HG03439 (cell line): ENCODE results near the gene OR4F6.
"Not testable (repeated sequence)": the region's sequence is repeated elsewhere in the genome, so short reads cannot be mapped to it uniquely, and the experiment has no call there.

Experiments
- ATAC-seq: cut with Tn5 transposase; IDR thresholded peaks from one replicate; pipeline ENCODE4 v1.9.1; 2021; ENCODE audit warnings: mild to moderate bottlenecking, moderate library complexity; ENCODE audit not compliant: unreplicated experiment

OR4F6 gene

DNA sequence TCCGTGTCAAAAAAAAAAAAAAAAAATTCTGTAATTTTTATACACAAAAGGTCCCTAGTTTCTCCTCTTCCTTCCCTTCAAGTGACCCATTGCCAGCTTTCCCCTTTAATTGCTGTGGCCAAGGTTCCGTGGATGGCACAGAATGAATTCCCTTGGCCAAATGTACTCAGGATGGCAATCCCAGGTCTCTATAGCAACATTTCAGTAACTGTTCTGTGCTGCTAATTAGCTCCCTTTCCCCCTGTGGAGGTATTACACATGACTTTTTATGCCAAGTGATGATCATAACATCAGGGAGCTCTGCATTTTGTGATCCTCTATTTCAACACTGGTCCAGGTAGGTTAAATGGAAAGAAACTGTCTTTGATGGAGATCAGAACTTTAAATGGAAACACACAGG is at the start of gene OR4F6:
OR4F6 (plus strand) TSS at position 301 of the 400 bp plus-strand sequence. CDS start 2,211 bp downstream, outside the sequence.
- no peak for ATAC-seq

DNA sequence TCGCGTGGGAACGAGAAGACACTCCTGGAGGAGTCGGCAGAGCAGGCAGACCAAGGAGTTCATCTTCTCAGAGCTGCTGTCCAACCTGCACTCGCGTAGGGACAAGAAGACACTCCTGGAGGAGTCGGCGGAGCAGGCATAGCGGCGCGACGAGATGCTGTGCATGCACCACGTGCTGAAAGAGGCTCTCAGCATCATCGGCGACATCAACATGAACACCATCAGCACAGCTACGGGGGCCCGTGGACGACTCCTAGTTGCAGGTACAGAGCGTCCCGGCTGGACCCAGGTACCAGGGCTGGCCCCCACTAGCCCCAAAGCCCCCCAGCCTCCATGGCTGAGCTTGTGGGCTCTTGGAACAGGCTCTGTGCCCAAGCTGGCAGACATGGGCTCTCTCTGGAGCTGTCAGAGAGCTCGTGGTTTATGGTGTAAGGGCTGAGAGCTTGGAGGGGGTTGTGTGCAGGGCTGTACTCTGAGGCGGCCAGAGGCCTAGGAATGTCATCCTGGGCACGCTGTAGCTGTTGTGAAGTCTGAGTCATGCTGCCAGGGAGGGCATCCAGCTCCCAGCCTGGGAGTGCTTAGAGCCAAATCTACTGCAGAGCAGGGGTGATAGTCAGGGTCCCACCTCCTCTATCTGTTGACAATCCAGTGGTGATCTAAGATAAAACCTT is 38.5 kb upstream of the OR4F6 start:
- not testable (repeated sequence) for ATAC-seq

DNA sequence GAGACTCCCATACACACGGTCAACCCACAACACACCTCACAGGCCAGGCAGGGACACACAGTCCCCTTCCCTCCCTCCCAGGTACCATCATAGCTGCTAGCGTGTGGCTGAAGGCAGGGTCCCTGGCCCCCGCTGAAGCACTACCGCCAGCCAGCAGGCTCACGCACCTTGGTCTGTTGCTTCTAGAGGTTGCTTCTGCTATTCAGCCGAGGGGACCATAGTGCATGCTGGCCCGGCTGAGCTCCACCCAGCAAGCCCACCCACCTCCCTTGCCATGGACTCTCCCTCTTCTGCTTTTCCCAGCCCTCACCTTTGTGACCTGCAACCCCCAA is 38.0 kb upstream of the OR4F6 start:
- not testable (repeated sequence) for ATAC-seq

DNA sequence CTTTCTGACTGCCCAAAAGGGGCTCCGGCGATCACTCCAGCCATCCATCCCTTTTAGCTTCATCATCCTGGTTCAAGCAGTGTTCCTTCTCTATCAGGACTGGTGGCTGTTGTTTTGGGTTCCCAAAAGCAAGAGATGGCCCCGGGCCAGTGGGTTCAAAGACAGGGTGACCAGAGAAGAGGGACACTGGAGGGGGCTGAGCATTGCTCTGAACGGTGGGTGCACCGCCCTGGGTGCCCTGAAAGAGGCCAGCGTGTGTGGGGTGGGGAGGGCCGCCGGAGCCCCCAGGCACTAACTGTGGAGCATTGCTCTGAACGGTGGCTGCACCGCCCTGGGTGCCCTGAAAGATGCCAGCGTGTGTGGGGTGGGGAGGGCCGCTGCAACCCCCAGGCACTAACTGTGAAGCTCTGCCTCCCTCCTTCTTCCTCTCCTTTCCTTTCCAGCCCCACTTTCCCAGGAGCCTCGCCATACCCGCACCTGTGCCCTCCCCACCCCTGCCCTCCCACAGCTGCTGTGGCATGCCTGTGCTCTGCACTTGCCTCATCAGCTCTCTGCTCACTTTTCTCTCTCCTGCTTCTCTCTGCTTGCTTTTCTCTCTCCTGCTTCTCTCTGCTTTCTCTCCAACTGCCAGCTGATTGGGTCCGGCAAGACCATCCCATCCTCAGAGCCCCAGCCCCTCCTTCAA is 37.4 kb upstream of the OR4F6 start:
- no peak for ATAC-seq

- not testable (repeated sequence) for ATAC-seq
These were observed 36.1 kb upstream of the OR4F6 start for GRCh38 chr15:101767083-101767640.

- no peak for ATAC-seq
These were observed 30.4 kb upstream of the OR4F6 start for GRCh38 chr15:101772921-101773320.

GRCh38 chr15:101773496-101774100 is 29.7 kb upstream of the OR4F6 start:
- ATAC-seq: no peak

DNA sequence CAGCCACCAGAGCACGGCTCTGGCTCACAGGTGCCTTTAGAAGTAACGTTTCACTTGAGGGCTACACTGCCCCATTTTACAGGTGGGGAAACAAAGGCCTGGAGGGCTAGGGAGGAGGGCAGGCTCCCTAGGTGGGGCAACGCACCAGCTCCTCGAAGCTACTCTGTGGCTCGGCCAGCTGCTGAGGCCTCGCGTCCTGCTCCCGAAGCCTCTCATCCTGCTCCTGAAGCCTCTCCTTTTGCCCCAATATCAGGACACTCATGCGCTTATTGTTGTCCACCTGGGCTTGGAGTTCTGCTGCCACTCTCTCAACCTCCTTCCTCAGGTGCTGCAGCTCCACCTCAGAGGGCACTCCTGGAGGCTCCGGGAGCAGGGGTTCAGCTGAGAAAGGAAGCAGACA is 28.2 kb upstream of the OR4F6 start:
- ATAC-seq: no peak

GRCh38 chr15:101778576-101778975 is 24.7 kb upstream of the OR4F6 start:
- ATAC-seq: not testable (repeated sequence)

GRCh38 chr15:101780225-101780624 is 23.1 kb upstream of the OR4F6 start:
- ATAC-seq: not testable (repeated sequence)

DNA sequence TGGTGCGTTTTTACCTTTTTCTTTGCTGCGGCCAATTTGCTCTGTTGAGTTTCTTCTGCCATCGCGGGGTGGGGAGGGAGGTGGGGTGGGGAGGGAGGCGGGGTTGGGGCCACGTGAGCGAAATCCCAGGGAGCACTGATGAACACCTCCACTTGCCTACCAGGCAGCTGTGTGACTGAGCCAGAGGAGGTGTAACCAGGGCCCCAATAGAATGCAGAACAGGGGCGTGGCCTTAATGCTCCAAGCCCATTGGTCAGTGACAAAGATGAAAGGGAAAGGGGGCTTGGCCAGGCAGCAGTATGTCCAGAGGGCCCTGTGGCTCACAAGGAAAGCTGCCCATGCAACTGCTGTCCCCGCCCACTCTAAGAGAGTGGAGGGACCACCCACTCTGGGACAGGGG is 21.4 kb upstream of the OR4F6 start:
- no peak for ATAC-seq

- no peak for ATAC-seq
These were observed 18.7 kb upstream of the OR4F6 start for GRCh38 chr15:101784644-101785043.

- ATAC-seq: not testable (repeated sequence)
These were observed 16.9 kb upstream of the OR4F6 start for GRCh38 chr15:101786422-101786821.

- not testable (repeated sequence) for ATAC-seq
These were observed 15.3 kb upstream of the OR4F6 start for GRCh38 chr15:101788001-101788400.

- not testable (repeated sequence) for ATAC-seq
These were observed 14.6 kb upstream of the OR4F6 start for GRCh38 chr15:101788503-101789269.

GRCh38 chr15:101790748-101791147 is 12.6 kb upstream of the OR4F6 start:
- ATAC-seq: not testable (repeated sequence)

- ATAC-seq: not testable (repeated sequence)
These were observed 9.3 kb upstream of the OR4F6 start for GRCh38 chr15:101793981-101794380.

DNA sequence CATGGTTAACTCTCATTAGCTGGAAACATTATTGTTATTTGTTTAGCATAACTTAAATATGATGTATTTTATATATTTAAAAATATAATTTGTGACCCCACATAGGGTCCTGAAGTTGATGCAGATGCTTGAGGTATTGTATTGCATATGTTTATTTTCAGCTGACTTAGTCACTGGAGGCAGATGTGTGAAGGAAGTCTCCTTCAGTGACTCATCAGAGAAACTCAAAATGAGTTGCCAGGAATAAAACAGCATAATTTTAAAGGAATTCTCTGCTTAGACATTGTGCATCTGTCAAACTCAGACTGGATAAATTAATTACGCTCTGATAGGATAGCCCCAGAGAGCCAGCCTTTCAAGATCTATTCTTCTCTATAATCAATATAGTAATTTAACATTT is 7.9 kb upstream of the OR4F6 start:
- ATAC-seq: no peak

DNA sequence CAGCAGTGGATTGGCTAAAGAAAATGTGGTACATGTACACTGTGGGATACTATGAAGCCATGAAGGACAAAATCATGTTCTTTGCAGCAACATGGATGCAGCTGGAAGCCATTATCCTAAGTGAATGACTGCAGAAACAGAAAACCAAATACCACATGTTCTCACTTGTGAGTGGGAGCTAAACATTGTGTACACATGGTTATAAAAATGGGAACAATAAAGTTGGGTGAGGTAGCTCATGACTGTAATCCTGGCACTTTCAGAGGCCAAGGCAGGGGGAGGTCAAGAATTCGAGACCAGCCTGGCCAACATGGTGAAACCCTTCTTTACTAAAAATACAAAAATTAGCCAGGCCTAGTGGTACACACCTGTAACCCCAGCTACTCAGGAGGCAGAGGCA is 3.6 kb upstream of the OR4F6 start:
- ATAC-seq: no peak

DNA sequence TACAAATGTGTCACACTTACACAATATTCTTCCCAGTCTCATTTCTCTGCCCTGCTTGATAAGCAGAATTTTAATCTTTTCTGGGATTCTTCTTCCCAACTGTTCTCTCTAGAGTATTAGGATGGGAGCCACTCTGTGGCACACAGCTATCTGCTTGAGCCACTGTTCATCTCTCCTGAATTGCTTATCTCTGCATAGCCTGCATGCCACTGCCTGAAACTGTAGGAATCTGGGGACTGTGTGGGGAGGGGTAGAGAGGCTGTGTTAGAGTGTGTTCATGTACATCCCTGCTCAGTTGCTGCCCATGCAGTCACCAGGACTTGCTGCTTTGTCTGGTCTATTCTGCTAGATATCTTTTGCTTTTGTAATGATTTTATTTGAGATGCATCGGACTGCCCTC is 2.3 kb upstream of the OR4F6 start:
- ATAC-seq: no peak

GRCh38 chr15:101803676-101804075 is 367 bp downstream of the OR4F6 start:
- no peak for ATAC-seq
